ENCODE data around the gene CARD18.
"Not testable (repeated sequence)": the region's sequence is repeated elsewhere in the genome, so short reads cannot be mapped to it uniquely, and the experiment has no call there.

The CARD18 gene

DNA sequence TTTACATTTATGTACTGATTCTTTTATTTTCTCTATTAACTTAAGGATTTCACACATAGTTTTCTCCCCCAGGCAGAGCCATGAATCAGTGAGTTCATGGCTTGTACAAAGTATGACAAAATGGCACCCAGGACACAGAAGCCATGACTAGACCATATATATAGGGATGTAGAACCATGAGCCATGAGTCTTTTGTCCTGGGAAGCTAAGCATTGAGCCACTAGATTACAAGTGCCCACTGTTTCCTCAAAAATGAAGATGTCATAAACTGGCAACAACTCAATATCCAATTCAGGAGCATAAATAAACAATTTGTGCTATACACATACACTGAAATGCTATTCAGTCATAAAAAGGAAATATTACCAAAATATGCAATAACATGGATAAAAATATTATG is 36.2 kb downstream of the CARD18 start:
- ChIA-PET CTCF (no interaction called here), POLR2A (no interaction called here)
- no peak for DNase-seq (ENCODE audit: extremely low spot score)
- no peak for TF ChIP-seq CTBP1 (IDR thresholded peaks at IDR 0.05; ENCODE audit: borderline replicate concordance)
- no peak for TF ChIP-seq L3MBTL2 (conservative IDR thresholded peaks at IDR 0.05)
- TF ChIP-seq ELF4 (IDR thresholded peaks at IDR 0.05) = no peak
- no peak for TF ChIP-seq FOXA1 (IDR thresholded peaks at IDR 0.05)
- no peak for TF ChIP-seq FOXM1 (IDR thresholded peaks at IDR 0.05; ENCODE audit: borderline replicate concordance)
- TF ChIP-seq NFRKB (IDR thresholded peaks at IDR 0.05) = no peak
- no peak for TF ChIP-seq SUZ12 (IDR thresholded peaks at IDR 0.05)
- no peak for TF ChIP-seq LEF1 (IDR thresholded peaks at IDR 0.05; ENCODE audit: borderline replicate concordance)
- TF ChIP-seq, protein P1, sequence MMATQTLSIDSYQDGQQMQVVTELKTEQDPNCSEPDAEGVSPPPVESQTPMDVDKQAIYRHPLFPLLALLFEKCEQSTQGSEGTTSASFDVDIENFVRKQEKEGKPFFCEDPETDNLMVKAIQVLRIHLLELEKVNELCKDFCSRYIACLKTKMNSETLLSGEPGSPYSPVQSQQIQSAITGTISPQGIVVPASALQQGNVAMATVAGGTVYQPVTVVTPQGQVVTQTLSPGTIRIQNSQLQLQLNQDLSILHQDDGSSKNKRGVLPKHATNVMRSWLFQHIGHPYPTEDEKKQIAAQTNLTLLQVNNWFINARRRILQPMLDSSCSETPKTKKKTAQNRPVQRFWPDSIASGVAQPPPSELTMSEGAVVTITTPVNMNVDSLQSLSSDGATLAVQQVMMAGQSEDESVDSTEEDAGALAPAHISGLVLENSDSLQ (IDR thresholded peaks at IDR 0.05) = no peak
- TF ChIP-seq HDGF (IDR thresholded peaks at IDR 0.05; ENCODE audit: borderline replicate concordance) = no peak
- TF ChIP-seq ARNT (IDR thresholded peaks at IDR 0.05) = no peak
- no peak for TF ChIP-seq BHLHE40 (IDR thresholded peaks at IDR 0.05; ENCODE audit: borderline replicate concordance)
- TF ChIP-seq TARDBP (IDR thresholded peaks at IDR 0.05) = no peak
- TF ChIP-seq FOXK2 (IDR thresholded peaks at IDR 0.05) = no peak
- TF ChIP-seq SP1 (IDR thresholded peaks at IDR 0.05) = no peak
- no peak for TF ChIP-seq ZNF384 (IDR thresholded peaks at IDR 0.05)

DNA sequence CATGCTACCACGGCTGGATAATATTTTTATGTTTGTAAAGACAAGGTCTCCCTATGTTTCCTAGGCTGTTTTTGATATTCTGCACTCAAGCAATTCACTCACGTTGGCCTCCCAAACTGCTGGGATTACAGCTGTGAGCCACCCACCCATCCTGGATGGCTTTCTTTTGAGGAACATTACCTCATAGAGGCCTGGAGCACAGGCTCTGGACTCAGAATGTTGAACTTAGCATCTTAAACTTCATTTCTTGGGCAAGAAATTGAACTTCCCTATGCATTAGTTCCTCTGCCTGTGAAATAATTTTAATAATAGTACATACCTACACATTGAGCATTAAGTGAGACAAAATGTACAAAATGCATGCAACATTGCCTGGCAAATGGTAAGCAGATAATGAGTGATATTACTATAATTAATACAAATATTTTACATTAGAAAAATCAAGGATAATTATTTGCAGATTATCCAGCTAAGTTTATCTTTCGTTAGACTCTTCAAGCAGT is 37.4 kb downstream of the CARD18 start:
- DNase-seq (ENCODE audit: extremely low spot score); CTCF ChIA-PET; POLR2A ChIA-PET: not testable (repeated sequence)

DNA sequence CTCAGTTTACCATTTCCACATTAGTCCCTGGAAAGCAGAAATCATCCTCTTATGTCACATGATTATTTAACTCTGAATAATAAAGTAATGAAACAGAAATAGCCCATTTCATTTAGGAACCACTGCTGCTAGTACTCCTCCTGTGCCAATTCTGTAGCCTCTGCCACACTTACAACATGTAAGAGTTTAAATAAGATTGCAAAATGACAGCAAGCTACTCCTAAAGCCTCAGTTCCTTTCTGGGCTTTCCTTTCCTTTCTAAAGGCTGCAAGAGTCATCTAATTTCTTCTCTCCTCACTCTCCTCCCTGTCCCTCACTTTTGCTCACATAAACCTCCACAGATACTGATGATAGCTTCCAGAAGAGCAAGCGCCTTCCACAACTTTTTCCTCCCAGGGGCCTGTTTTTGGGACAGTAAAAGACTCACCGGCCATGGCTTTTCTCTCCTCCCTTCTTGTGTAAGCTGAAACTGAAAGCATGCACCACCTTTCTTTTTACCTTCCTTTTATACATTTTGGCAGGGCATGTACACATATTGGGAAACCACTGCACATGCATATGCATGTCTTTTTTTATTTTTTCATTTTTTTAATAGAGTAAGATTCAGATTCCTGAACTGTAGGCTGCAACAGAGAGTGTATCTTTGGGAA is 38.5 kb downstream of the CARD18 start:
- CTCF ChIA-PET = no interaction called here
- POLR2A ChIA-PET = no interaction called here
- no peak for DNase-seq (ENCODE audit: extremely low spot score)

DNA sequence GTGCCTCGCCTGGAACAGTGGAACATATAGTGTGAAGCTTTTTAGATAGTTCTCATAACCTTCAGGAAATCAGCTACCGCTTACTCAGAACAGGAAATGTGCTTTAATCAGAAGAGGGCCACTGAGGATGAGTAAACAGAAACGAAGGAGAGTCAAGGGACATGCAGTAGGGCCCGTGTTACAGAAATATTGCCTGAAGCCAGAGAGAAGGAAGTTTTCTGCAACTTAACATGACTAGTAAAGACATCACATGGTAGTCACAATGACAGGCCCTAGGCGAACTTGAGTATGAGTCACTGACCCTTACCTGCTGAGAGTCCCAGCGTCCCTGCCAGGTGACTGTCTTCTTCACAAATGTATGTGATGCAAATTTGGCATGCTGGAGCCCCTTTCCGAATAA is 39.4 kb downstream of the CARD18 start:
- TF ChIP-seq LEF1 (IDR thresholded peaks at IDR 0.05; ENCODE audit: borderline replicate concordance) (no peak), FOXM1 (IDR thresholded peaks at IDR 0.05; ENCODE audit: borderline replicate concordance) (no peak), NFRKB (IDR thresholded peaks at IDR 0.05) (no peak), L3MBTL2 (conservative IDR thresholded peaks at IDR 0.05) (no peak), BHLHE40 (IDR thresholded peaks at IDR 0.05; ENCODE audit: borderline replicate concordance) (no peak), SUZ12 (IDR thresholded peaks at IDR 0.05) (no peak), CTBP1 (IDR thresholded peaks at IDR 0.05; ENCODE audit: borderline replicate concordance) (no peak), ARNT (IDR thresholded peaks at IDR 0.05) (no peak), TARDBP (IDR thresholded peaks at IDR 0.05) (no peak), ELF4 (IDR thresholded peaks at IDR 0.05) (no peak), FOXA1 (IDR thresholded peaks at IDR 0.05) (no peak), HDGF (IDR thresholded peaks at IDR 0.05; ENCODE audit: borderline replicate concordance) (no peak)
- CTCF ChIA-PET = no interaction called here
- POLR2A ChIA-PET = no interaction called here
- DNase-seq (ENCODE audit: extremely low spot score) = no peak

More for the DNA sequence above, 38.5 kb downstream of the CARD18 start:
- no peak for TF ChIP-seq ELF4 (IDR thresholded peaks at IDR 0.05)

DNA sequence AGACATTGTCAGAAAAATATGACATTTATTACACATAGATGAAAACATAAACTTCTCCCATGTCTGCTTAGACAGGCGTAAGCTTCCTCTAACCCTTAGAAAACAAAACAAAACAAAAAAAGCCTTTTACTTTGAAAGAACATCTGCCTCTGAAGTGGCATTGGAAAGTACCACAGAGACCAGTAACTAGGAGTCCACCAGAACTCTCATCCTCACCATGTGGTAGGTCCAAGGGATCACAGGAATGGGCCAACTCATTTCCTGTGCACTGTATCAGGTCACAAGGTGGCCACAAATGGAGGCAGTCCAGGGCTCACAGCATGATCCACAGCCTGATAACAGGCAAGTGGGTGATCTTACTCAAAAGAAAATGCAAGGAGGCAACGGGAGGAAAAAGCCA is 40.0 kb downstream of the CARD18 start:
- DNase-seq (ENCODE audit: extremely low spot score); CTCF ChIA-PET; POLR2A ChIA-PET: not testable (repeated sequence)

DNA sequence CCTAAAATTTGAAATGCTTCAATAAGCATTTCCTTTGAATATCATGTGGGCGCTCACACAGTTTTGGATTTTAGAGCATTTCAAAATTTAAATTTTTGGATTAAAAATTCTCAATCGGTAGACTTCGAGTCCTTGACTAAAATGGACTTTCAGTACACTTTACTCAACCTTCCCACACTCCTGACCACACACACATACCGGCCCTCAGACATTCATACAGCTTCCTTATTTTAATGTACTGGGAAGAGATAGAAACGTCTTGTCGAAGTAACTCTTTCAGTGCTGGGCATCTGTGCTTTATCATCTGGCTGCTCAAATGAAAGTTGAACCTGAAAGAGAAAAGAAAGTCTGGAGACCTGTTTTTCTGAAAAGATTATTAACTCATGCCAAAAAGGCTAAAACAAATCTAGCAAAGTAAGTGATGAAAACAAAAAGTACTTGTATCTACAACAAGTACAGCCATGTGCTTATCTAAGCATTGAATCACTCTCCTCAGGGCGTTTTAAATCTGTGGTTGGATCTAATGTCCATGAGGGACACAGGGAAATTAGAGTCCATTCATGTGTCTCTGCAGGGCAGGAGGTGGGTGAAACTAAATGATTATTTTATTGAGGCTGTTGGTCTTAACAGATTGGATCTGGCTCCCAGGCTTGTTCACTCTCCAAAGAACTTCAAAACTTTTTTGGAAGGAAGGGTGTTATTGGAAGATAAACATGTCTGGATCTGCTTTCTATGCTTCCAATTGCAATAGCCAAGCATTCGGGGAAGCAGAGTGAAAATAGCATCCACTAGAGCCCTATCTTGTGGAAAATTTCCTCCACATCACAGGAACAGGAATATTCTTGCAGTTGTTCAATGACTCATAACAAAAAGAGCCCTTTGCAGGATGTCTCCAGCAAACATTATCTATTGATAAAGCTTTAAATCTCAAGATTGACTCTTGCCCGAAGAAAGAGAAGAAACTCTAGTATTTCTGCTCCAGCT is 47.0 kb downstream of the CARD18 start:
- ChIA-PET POLR2A (no interaction called here), CTCF (no interaction called here)
- DNase-seq (ENCODE audit: extremely low spot score) = no peak
- TF ChIP-seq SUZ12 (IDR thresholded peaks at IDR 0.05) (no peak), SP1 (IDR thresholded peaks at IDR 0.05) (no peak), BHLHE40 (IDR thresholded peaks at IDR 0.05; ENCODE audit: borderline replicate concordance) (no peak), FOXK2 (IDR thresholded peaks at IDR 0.05) (no peak), ARNT (IDR thresholded peaks at IDR 0.05) (no peak), CTBP1 (IDR thresholded peaks at IDR 0.05; ENCODE audit: borderline replicate concordance) (no peak), TARDBP (IDR thresholded peaks at IDR 0.05) (no peak), LEF1 (IDR thresholded peaks at IDR 0.05; ENCODE audit: borderline replicate concordance) (no peak), HDGF (IDR thresholded peaks at IDR 0.05; ENCODE audit: borderline replicate concordance) (no peak), ELF4 (IDR thresholded peaks at IDR 0.05) (no peak), FOXA1 (IDR thresholded peaks at IDR 0.05) (no peak), NFRKB (IDR thresholded peaks at IDR 0.05) (no peak), FOXM1 (IDR thresholded peaks at IDR 0.05; ENCODE audit: borderline replicate concordance) (no peak), ZNF384 (IDR thresholded peaks at IDR 0.05) (no peak)
- TF ChIP-seq, protein P1 (IDR thresholded peaks at IDR 0.05) = no peak

Data from HEK293T (cell line).